Keratinocyte (primary cell): ENCODE data around the gene RFFL. TPM values are rescaled to one million over a fixed set of nuclear protein-coding genes. Genes with fewer than 3 reads are reported as not detected.

ENCODE experiments used
- DNase-seq: peaks from one replicate; pipeline ENCODE4 v3.0.0-alpha.2; 2011; ENCODE audit warnings: low read depth, missing footprints, low spot score
- FAIRE-seq: peaks from 2 replicates; lab custom pipeline; 2011; peaks lifted over from hg19 to GRCh38; lab: Jason Lieb, UNC
- H2AFZ ChIP-seq: 2 replicates; pipeline ENCODE4 v1.6.0; 2012; ENCODE audit warnings: low read length, control low read depth, inconsistent platforms; ENCODE audit not compliant: control insufficient read depth
- H3K27ac ChIP-seq: 2 replicates; pipeline ENCODE4 v1.5.1; 2011; ENCODE audit warnings: low read length; ENCODE audit not compliant: control insufficient read depth, insufficient read depth
- H3K27me3 ChIP-seq: 3 replicates; pipeline ENCODE4 v1.6.0; 2011; ENCODE audit warnings: low read length; ENCODE audit not compliant: control insufficient read depth, insufficient read depth; ENCODE audit errors: extremely low read depth
- H3K36me3 ChIP-seq, 2 experiments: 2 replicates in 1 of 2; 3 replicates in 1 of 2; pipeline ENCODE4 v1.5.1; 2011; ENCODE audit warnings: low read length in 2 of 2, mild to moderate bottlenecking in 1 of 2; ENCODE audit not compliant: control insufficient read depth in 2 of 2, insufficient read depth in 2 of 2; ENCODE audit errors: extremely low read depth in 1 of 2
- H3K4me1 ChIP-seq: 3 replicates; pipeline ENCODE4 v1.5.1; 2011; ENCODE audit warnings: low read length; ENCODE audit not compliant: control insufficient read depth, insufficient read depth; ENCODE audit errors: extremely low read depth
- H3K4me2 ChIP-seq: 3 replicates; pipeline ENCODE4 v1.6.0; 2011; ENCODE audit warnings: low read depth, low read length; ENCODE audit not compliant: control insufficient read depth, insufficient read depth; ENCODE audit errors: extremely low read depth
- H3K4me3 ChIP-seq, 3 experiments: fragments of 200-600 bp in 1 of 3; sonication (generic) in 1 of 3; 2 replicates in 2 of 3; 3 replicates in 1 of 3; pipeline ENCODE4 v1.5.1; 2011 to 2016; ENCODE audit warnings: low read length in 3 of 3, mild to moderate bottlenecking in 3 of 3, control low read depth in 2 of 3, inconsistent platforms in 1 of 3, low read depth in 1 of 3, mixed read lengths in 1 of 3, mixed run types in 1 of 3, moderate library complexity in 1 of 3; ENCODE audit not compliant: control insufficient read depth in 2 of 3, insufficient read depth in 2 of 3; ENCODE audit errors: extremely low read depth in 1 of 3
- H3K79me2 ChIP-seq: 2 replicates; pipeline ENCODE4 v1.6.0; 2012; ENCODE audit warnings: low read length; ENCODE audit not compliant: control insufficient read depth, insufficient read depth
- H3K9ac ChIP-seq: 3 replicates; pipeline ENCODE4 v1.6.0; 2011; ENCODE audit warnings: low read length; ENCODE audit not compliant: control insufficient read depth, insufficient read depth; ENCODE audit errors: extremely low read depth
- H3K9me1 ChIP-seq: 3 replicates; pipeline ENCODE4 v1.6.0; 2011; ENCODE audit warnings: low read length; ENCODE audit not compliant: control insufficient read depth, insufficient read depth; ENCODE audit errors: extremely low read depth
- H3K9me3 ChIP-seq: 2 replicates; pipeline ENCODE4 v1.5.1; 2012; ENCODE audit warnings: low read depth, low read length; ENCODE audit not compliant: control insufficient read depth
- H4K20me1 ChIP-seq: 3 replicates; pipeline ENCODE4 v1.6.0; 2011; ENCODE audit warnings: low read length; ENCODE audit not compliant: control insufficient read depth, insufficient read depth; ENCODE audit errors: extremely low read depth
- EZH2 ChIP-seq: IDR thresholded peaks from one replicate; pipeline ENCODE4 v1.6.1; 2012; ENCODE audit warnings: inconsistent platforms, mild to moderate bottlenecking, low read length, moderate library complexity
- dilution Hi-C: fragments of 300-500 bp; cut with MboI; formaldehyde crosslinking; loops from one replicate; pipeline ENCODE4 v1.7.0; 2020; ENCODE audit warnings: low sequenced_read_pairs; ENCODE audit not compliant: extremely low pct_ligation_motif_present
- polyA plus RNA-seq, 5 experiments: library from polyadenylated mRNA; depleted of rRNA in 3 of 5; stranded (reverse) in 3 of 5; stranded (forward) in 1 of 5; unstranded in 1 of 5; fragments of >200 nt; gene quantifications; 1 replicate in 1 of 5; 2 replicates in 3 of 5; 3 replicates in 1 of 5; pipeline versions ENCODE4 v1.2.1 to v1.2.3, GENCODE V29; 2011 to 2012; ENCODE audit warnings: missing spikeins in 2 of 5, low read depth in 1 of 5, low replicate concordance in 1 of 5
- TF ChIP-seq, protein P1 (sequence below), 3 experiments: IDR thresholded peaks in 1 of 3; conservative IDR thresholded peaks in 1 of 3; optimal IDR thresholded peaks in 1 of 3; 2 replicates in 2 of 3; 3 replicates in 1 of 3; pipeline versions ENCODE3 to v1.5.1; 2011; ENCODE audit warnings: low read length in 3 of 3, mild to moderate bottlenecking in 3 of 3, moderate library complexity in 2 of 3, control low read depth in 1 of 3, inconsistent platforms in 1 of 3; ENCODE audit not compliant: insufficient read depth in 2 of 3; ENCODE audit errors: extremely low read depth in 1 of 3

The RFFL gene
- polyA plus RNA-seq, 1 donor (not counting 4 experiments of a cell fraction or from before 2014, with no cell fraction given): 13.5 TPM

DNA sequence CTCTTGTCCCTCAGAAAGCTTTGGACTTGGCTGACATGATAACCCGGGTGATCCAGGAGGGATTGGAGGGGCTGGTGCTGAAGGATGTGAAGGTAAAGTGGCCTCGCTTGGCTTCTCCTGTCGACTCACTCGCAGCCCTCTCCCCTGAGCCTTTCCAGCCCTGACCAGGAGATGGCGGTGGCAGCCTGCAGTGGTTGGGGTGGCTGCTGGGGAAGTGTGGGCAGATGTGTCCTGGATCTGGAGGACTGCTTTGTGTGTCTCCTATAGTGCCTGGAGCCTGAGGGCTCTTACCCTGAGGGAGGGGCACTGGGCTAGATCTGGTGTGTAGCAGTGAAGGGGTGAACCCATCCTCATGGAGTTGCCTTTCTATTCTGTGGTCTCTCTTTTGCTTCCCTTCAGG, 65.3 kb downstream of the RFFL start:
- Histone ChIP-seq H3K36me3 (peaks cover 36 to 37% of the 10 kb centered on the region in 2 experiments), H3K9me1 (no peaks in the 10 kb centered on the region), H3K79me2 (no peaks in the 10 kb centered on the region), H3K4me3 (no peak overlapping the region), H2AFZ (no peak overlapping the region), H4K20me1 (no peaks in the 10 kb centered on the region), H3K4me1 (no peaks in the 10 kb centered on the region), H3K9ac (no peak overlapping the region), H3K27ac (no peak overlapping the region), H3K27me3 (no peaks in the 10 kb centered on the region), H3K9me3 (no peaks in the 10 kb centered on the region), H3K4me2 (no peak overlapping the region)
- TF ChIP-seq, protein P1, sequence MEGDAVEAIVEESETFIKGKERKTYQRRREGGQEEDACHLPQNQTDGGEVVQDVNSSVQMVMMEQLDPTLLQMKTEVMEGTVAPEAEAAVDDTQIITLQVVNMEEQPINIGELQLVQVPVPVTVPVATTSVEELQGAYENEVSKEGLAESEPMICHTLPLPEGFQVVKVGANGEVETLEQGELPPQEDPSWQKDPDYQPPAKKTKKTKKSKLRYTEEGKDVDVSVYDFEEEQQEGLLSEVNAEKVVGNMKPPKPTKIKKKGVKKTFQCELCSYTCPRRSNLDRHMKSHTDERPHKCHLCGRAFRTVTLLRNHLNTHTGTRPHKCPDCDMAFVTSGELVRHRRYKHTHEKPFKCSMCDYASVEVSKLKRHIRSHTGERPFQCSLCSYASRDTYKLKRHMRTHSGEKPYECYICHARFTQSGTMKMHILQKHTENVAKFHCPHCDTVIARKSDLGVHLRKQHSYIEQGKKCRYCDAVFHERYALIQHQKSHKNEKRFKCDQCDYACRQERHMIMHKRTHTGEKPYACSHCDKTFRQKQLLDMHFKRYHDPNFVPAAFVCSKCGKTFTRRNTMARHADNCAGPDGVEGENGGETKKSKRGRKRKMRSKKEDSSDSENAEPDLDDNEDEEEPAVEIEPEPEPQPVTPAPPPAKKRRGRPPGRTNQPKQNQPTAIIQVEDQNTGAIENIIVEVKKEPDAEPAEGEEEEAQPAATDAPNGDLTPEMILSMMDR (optimal IDR thresholded peaks at IDR 0.05 in 1 of 3, IDR thresholded peaks at IDR 0.05 in 1 of 3, conservative IDR thresholded peaks at IDR 0.05 in 1 of 3; ENCODE audit: extremely low read depth in 1 of 3, insufficient read depth in 2 of 3, low read length in 3 of 3): peak; percentile 83 to 98 (median 94)
- TF ChIP-seq EZH2: no peak
- FAIRE-seq (peak; percentile 9), DNase-seq (no peak)
- dilution Hi-C loops: no loop called here

- FAIRE-seq (no peak), DNase-seq (no peak)
- dilution Hi-C loops: no loop called here
- Histone ChIP-seq H3K79me2 (no peaks in the 10 kb centered on the region), H3K9me1 (no peaks in the 10 kb centered on the region), H3K9ac (no peak overlapping the region), H3K4me2 (no peak overlapping the region), H2AFZ (no peak overlapping the region), H3K4me3 (no peak overlapping the region), H3K4me1 (no peaks in the 10 kb centered on the region), H3K9me3 (no peaks in the 10 kb centered on the region), H4K20me1 (no peaks in the 10 kb centered on the region), H3K27me3 (no peaks in the 10 kb centered on the region), H3K27ac (no peak overlapping the region), H3K36me3 (peaks cover 37 to 40% of the 10 kb centered on the region in 2 experiments)
- TF ChIP-seq EZH2: no peak
- TF ChIP-seq, protein P1 (optimal IDR thresholded peaks at IDR 0.05 in 1 of 3, IDR thresholded peaks at IDR 0.05 in 1 of 3, conservative IDR thresholded peaks at IDR 0.05 in 1 of 3; ENCODE audit: extremely low read depth in 1 of 3, insufficient read depth in 2 of 3, low read length in 3 of 3): no peak
Measured at GRCh38 chr17:34997355-34997862, 66.1 kb downstream of the RFFL start.
